GM18951 (cell line): ENCODE results near the gene FMNL2.

Source experiments
- POLR2A ChIP-seq: IDR thresholded peaks from 4 replicates; pipeline ENCODE4 v1.6.1; 2011; ENCODE audit warnings: mild to moderate bottlenecking; ENCODE audit not compliant: insufficient read length, insufficient read depth; ENCODE audit errors: extremely low read depth
- in situ Hi-C: fragments of 300-500 bp; cut with MboI; formaldehyde crosslinking; loops from one replicate; pipeline ENCODE4 v1.12.0; 2022; ENCODE audit warnings: low sequenced_read_pairs, mixed read lengths, inconsistent platforms; ENCODE audit not compliant: unreplicated experiment

Gene FMNL2

GRCh38 chr2:152493945-152494528 lies 159.1 kb downstream of the FMNL2 start:
- TF ChIP-seq POLR2A, result no peak
- in situ Hi-C loops, result no loop called here

GRCh38 chr2:152496371-152496770 lies 161.4 kb downstream of the FMNL2 start:
- in situ Hi-C loops, result no loop called here
- TF ChIP-seq POLR2A, result no peak

GRCh38 chr2:152497481-152498052 lies 162.6 kb downstream of the FMNL2 start:
- no peak for TF ChIP-seq POLR2A
- in situ Hi-C loops, result no loop called here

- no peak for TF ChIP-seq POLR2A
- in situ Hi-C loops, result no loop called here
Measured at GRCh38 chr2:152499331-152499816, 164.4 kb downstream of the FMNL2 start.

- in situ Hi-C loops, result no loop called here
- no peak for TF ChIP-seq POLR2A
Measured at GRCh38 chr2:152499896-152500735, 165.1 kb downstream of the FMNL2 start.

GRCh38 chr2:152500772-152501171 lies 165.8 kb downstream of the FMNL2 start:
- TF ChIP-seq POLR2A, result no peak
- in situ Hi-C loops, result no loop called here

GRCh38 chr2:152501666-152502065 lies 166.7 kb downstream of the FMNL2 start:
- in situ Hi-C loops, result no loop called here
- no peak for TF ChIP-seq POLR2A

- in situ Hi-C loops, result no loop called here
- no peak for TF ChIP-seq POLR2A
Measured at GRCh38 chr2:152504618-152505017, 169.6 kb downstream of the FMNL2 start.

- TF ChIP-seq POLR2A, result no peak
Measured at GRCh38 chr2:152505495-152505906, 170.5 kb downstream of the FMNL2 start.

GRCh38 chr2:152506843-152507242 lies 171.9 kb downstream of the FMNL2 start:
- in situ Hi-C loops, result no loop called here
- no peak for TF ChIP-seq POLR2A

More at GRCh38 chr2:152505495-152505906, 170.5 kb downstream of the FMNL2 start:
- in situ Hi-C loops, result no loop called here

- no peak for TF ChIP-seq POLR2A
- in situ Hi-C loops, result no loop called here
Measured at GRCh38 chr2:152507907-152508306, 172.9 kb downstream of the FMNL2 start.

- no peak for TF ChIP-seq POLR2A
- in situ Hi-C loops, result no loop called here
Measured at GRCh38 chr2:152508446-152508845, 173.5 kb downstream of the FMNL2 start.

GRCh38 chr2:152509772-152510491 lies 175.0 kb downstream of the FMNL2 start:
- in situ Hi-C loops, result no loop called here
- TF ChIP-seq POLR2A, result no peak
